BJ (cell line): ENCODE measurements around the gene MRPL10. TPM values are rescaled to one million over a fixed set of nuclear protein-coding genes. Genes with fewer than 3 reads are reported as not detected.

ENCODE experiments used
- CTCF ChIA-PET: fragments of 350-600 bp; formaldehyde crosslinking; extraction: SDS; loops from one replicate; lab custom pipeline; 2021; ENCODE audit warnings: antibody characterized with exemption, inconsistent platforms; lab: Yijun Ruan, JAX
- POLR2A ChIA-PET: fragments of 300-600 bp; sonication (Branson Sonifier 250); formaldehyde crosslinking; extraction: SDS; loops from one replicate; lab custom pipeline; 2021; ENCODE audit warnings: antibody characterized with exemption; lab: Charles Lee
- DNase-seq: peaks from one replicate; pipeline ENCODE4 v3.0.0-alpha.2; 2011; ENCODE audit warnings: low read depth
- H3K27me3 ChIP-seq: 2 replicates; pipeline ENCODE4 v1.6.0; 2011; ENCODE audit warnings: low read length; ENCODE audit not compliant: control insufficient read depth, insufficient read depth
- H3K36me3 ChIP-seq: 2 replicates; pipeline ENCODE4 v1.5.1; 2011; ENCODE audit warnings: low read length; ENCODE audit not compliant: control insufficient read depth, insufficient read depth
- H3K4me3 ChIP-seq: 2 replicates; pipeline ENCODE4 v1.5.1; 2011; ENCODE audit warnings: low read depth, mild to moderate bottlenecking, control low read depth, low read length
- polyA plus RNA-seq: library from polyadenylated mRNA; depleted of rRNA; stranded (reverse); fragments of >200 nt; gene quantifications from 2 replicates; pipeline ENCODE4 v1.2.3, GENCODE V29; 2011
- TF ChIP-seq, protein P1 (sequence below): IDR thresholded peaks from 2 replicates; pipeline ENCODE4 v1.5.1; 2011; ENCODE audit warnings: low read depth, mild to moderate bottlenecking, control low read depth, inconsistent platforms, low read length, moderate library complexity; ENCODE audit not compliant: insufficient read depth

The MRPL10 gene
- polyA plus RNA-seq, 1 experiment, result 59.2 TPM

DNA sequence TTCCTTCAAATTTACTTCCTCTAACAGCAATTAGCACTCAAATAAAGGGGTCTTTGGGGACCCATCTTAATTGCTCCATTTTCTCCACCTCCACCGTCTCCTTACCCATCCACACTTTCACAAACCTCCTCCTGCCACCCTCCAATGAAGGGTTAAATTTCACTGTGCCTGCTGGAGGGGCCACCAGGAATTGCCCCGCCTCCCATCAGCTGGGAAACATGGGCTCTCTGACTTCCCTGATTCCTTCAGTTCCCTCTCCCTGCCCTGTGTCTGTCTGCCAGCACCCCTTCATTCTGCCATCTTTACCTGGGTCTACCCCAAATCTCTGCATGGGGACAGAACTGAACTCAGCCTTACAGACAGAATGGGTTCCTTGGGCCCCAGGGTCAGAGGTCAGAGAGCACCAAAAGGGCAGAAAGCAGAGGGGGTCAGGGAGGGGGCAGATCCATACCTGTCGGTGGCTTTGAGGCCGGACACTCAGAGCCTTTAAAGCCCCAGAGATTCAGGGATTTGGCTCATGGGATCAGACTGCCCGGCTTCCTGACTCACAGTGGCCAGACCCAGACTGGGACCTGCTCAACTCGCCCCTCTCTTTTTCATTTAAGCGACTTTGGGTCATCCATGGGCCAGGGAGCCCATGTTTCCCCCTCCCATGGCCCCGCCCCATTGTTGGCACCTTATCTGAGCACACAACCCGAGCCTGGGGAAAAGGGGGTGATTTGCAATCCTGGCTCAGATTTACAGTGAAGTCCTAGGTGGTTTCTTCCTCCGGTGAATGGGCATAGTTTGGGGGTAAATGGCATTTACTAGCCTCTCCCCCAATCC lies 47.1 kb upstream of the MRPL10 start:
- no peaks in the 10 kb centered on the region for H3K36me3 ChIP-seq
- POLR2A ChIA-PET, result no interaction called here
- DNase-seq, result no peak
- no peak overlapping the region for H3K4me3 ChIP-seq
- TF ChIP-seq, protein P1, sequence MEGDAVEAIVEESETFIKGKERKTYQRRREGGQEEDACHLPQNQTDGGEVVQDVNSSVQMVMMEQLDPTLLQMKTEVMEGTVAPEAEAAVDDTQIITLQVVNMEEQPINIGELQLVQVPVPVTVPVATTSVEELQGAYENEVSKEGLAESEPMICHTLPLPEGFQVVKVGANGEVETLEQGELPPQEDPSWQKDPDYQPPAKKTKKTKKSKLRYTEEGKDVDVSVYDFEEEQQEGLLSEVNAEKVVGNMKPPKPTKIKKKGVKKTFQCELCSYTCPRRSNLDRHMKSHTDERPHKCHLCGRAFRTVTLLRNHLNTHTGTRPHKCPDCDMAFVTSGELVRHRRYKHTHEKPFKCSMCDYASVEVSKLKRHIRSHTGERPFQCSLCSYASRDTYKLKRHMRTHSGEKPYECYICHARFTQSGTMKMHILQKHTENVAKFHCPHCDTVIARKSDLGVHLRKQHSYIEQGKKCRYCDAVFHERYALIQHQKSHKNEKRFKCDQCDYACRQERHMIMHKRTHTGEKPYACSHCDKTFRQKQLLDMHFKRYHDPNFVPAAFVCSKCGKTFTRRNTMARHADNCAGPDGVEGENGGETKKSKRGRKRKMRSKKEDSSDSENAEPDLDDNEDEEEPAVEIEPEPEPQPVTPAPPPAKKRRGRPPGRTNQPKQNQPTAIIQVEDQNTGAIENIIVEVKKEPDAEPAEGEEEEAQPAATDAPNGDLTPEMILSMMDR, result no peak
- CTCF ChIA-PET, result interaction anchor here (0.6 to 17.5 kb wide), 2 partner anchors 8 to 35 kb away, joined by 3 to 875 read pairs; partner anchors contain the start of genes SCRN2 and SP6
- peaks cover 1% of the 10 kb centered on the region; the same call in 1 of the 2 replicates for H3K27me3 ChIP-seq

DNA sequence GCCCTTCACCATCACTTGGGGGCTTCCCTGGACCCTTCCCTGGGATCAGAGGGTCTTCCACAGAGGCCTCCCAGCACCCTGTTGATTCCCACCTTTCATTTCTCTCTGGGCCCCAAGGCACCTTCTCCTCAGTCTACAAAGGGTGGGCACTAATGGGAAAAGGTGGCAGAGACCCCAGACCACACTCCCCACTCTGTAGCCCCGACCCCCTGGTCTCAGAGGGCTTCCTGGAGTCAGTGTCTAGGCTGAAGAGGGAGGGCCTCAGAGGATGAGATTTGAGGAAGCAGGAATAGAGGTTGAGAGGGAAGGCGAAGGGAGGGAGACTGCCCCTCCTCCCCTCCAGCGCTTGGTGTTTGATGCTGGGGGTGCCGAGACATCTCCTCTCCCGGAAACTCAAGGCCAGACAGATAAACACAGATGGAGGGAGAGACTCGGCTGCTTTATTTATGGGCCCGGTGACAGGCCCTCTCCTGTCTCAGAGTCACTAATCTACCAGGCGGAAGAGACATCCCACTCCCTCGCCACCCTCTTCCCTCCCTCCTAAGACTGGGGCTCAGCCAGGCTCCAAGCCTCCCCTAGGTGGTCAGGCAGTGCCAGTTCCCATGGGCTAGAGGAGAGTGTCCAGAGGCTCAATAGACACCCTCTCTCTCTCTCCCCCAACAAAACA lies 46.2 kb upstream of the MRPL10 start:
- Histone ChIP-seq H3K27me3 (peaks cover 5% of the 10 kb centered on the region; the same call in 1 of the 2 replicates), H3K36me3 (no peaks in the 10 kb centered on the region), H3K4me3 (no peak overlapping the region)
- ChIA-PET POLR2A (no interaction called here), CTCF (no interaction called here)
- DNase-seq, result no peak
- TF ChIP-seq, protein P1, result no peak

DNA sequence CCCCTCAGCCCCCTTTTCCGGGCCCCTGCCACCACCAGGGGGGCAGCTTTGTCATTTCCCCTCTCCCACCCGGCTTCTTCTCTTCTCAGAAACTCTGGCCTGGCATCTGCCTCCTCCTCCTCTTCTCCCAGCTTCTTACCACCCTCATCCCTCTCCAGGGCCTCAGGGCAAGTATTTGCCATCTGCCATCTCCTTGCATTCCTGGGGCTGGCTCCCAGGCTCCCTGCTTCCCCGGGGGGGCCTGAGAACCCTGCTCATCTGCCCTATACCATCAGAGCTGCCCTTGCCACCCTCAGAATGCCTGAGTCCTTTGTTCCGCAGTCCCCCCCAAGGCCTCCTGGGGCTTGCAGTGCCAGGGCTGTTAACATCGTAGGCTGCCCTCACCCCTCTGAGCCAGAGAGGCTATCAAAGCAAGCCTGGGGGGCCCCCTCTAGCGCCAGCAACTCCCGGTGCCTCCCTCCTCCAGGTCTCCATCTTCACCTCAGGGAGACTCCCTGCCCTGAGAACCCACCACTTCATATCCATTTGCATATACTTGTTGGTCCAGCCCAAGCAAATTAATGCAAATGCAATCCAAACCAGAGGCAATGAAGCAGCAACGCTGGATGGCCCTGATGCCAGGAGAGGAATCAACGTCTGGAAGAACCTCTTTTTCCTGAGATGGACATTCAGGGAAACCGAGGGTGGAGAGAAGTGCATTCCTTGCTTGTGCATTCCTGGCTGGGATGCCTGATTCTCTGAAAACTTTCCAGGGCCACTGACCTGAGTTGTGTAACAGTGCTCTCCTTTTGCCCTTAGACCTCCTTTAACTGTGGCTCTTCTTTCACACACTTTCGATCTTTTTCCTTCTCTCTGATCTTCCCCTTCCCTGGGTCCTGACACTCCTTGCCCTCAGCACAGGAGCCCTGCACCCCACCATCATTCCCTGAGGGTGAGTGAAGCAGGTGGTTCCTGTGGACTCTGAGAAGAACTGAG lies 44.0 kb upstream of the MRPL10 start:
- Histone ChIP-seq H3K27me3 (peaks cover 10% of the 10 kb centered on the region), H3K36me3 (no peaks in the 10 kb centered on the region), H3K4me3 (no peak overlapping the region)
- TF ChIP-seq, protein P1, result no peak
- DNase-seq, result no peak
- POLR2A ChIA-PET, result no interaction called here
- CTCF ChIA-PET, result interaction anchor here (1.1 to 2.7 kb wide), 3 partner anchors 9 to 32 kb away, joined by 3 to 13 read pairs (median 6); no protein-coding TSS in a partner anchor

DNA sequence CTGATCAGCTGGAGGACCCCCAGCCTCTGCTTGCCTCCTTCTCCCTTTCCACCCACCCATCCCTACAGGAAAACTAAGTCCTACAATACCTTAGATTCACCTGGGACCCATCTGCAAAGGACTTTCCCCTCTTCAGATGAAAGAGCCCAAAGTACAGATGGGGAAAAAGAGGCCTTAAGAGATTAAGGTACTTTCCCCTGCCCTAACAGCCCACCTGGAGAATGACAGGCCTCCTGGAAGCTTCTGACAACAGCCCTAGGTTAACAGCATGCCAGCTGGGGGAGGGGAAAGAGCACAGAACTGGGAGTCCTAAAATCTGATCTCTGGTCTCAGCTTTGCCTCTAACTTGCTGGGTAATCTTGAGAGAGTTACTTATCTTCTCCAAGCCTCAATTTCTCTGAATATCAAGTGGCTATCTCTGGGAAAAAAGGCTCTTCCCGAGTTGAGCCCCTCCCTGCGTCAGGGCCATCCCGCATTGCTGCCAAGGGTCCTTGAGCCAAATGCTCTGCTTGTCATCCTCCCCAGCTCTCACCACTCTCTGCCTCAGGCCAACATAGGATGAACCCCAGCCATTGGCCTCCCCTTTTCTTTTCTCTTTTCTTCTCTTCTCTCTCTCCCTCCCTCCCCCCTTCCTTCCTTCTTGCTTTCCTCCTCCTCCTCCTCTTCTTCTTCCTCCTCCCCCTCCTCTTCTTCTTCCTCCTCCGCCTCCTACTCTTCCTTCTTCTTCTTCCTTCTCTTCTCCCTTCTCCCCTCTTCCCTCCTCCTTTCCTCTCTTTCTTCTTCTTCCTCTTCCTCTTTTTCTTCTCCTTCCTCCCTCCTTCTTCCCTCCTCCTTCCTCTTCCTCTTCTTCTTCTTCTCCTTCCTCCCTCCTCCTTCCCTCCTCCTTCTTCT lies 42.1 kb upstream of the MRPL10 start:
- DNase-seq, result no peak
- CTCF ChIA-PET, result interaction anchor here (1.1 to 2.1 kb wide), 3 partner anchors 9 to 33 kb away, joined by 3 to 4 read pairs (median 4); partner anchors contain the start of gene SCRN2
- TF ChIP-seq, protein P1, result no peak

More for the DNA sequence above, 42.1 kb upstream of the MRPL10 start:
- peaks cover 14% of the 10 kb centered on the region for H3K27me3 ChIP-seq
- POLR2A ChIA-PET, result no interaction called here
- H3K36me3 ChIP-seq, result no peaks in the 10 kb centered on the region
- H3K4me3 ChIP-seq, result no peak overlapping the region
